8988T (cell line): ENCODE results near the gene SEC63.
"Not testable (repeated sequence)": the region's sequence is repeated elsewhere in the genome, so short reads cannot be mapped to it uniquely, and the experiment has no call there.

Experiments used
- DNase-seq: peaks from one replicate; pipeline ENCODE4 v3.0.0; 2011

Gene SEC63

GRCh38 chr6:107957909-107958688 lies at the start of gene SEC63:
TSS of gene SEC63 (minus strand) at chr6:107958208. CDS start at chr6:107958009, 199 bp downstream.
- peak; percentile 93 for DNase-seq

GRCh38 chr6:108005961-108006360 lies 48.0 kb upstream of the SEC63 start:
- no peak for DNase-seq

GRCh38 chr6:108004861-108005260 lies 46.9 kb upstream of the SEC63 start:
- no peak for DNase-seq

GRCh38 chr6:108002365-108003221 lies 44.6 kb upstream of the SEC63 start:
- no peak for DNase-seq

- no peak for DNase-seq
Observed at GRCh38 chr6:108001696-108002231, 43.8 kb upstream of the SEC63 start.

- DNase-seq = not testable (repeated sequence)
Observed at GRCh38 chr6:108000259-108000658, 42.3 kb upstream of the SEC63 start.

GRCh38 chr6:107999341-107999740 lies 41.3 kb upstream of the SEC63 start:
- no peak for DNase-seq

- DNase-seq = no peak
Observed at GRCh38 chr6:107991772-107992550, 34.0 kb upstream of the SEC63 start.

GRCh38 chr6:107991061-107991460 lies 33.1 kb upstream of the SEC63 start:
- DNase-seq = no peak

GRCh38 chr6:107990587-107990986 lies 32.6 kb upstream of the SEC63 start:
- not testable (repeated sequence) for DNase-seq

- DNase-seq = no peak
Observed at GRCh38 chr6:107989166-107990094, 31.4 kb upstream of the SEC63 start.

- DNase-seq = no peak
Observed at GRCh38 chr6:107988570-107988969, 30.6 kb upstream of the SEC63 start.

- DNase-seq = no peak
Observed at GRCh38 chr6:107987805-107988204, 29.8 kb upstream of the SEC63 start.

- DNase-seq = no peak
Observed at GRCh38 chr6:107985701-107986100, 27.7 kb upstream of the SEC63 start.

- no peak for DNase-seq
Observed at GRCh38 chr6:107983811-107984210, 25.8 kb upstream of the SEC63 start.

GRCh38 chr6:107982486-107982885 lies 24.5 kb upstream of the SEC63 start:
- no peak for DNase-seq

GRCh38 chr6:107981695-107982094 lies 23.7 kb upstream of the SEC63 start:
- no peak for DNase-seq

GRCh38 chr6:107977283-107977682 lies 19.3 kb upstream of the SEC63 start:
- DNase-seq = no peak

GRCh38 chr6:107976155-107976783 lies 18.3 kb upstream of the SEC63 start:
- no peak for DNase-seq

GRCh38 chr6:107973594-107973993 lies 15.6 kb upstream of the SEC63 start:
- no peak for DNase-seq

GRCh38 chr6:107972413-107973096 lies 14.5 kb upstream of the SEC63 start:
- DNase-seq = no peak
